Measurements from ENCODE around the gene SLC4A3.

Gene SLC4A3

GRCh38 chr2:219618733-219619122 is 8.7 kb upstream of the SLC4A3 start:
- no peak overlapping the region for H3K4me3 ChIP-seq (ENCODE audit: low read depth, low read length)
- TF ChIP-seq, protein P1, sequence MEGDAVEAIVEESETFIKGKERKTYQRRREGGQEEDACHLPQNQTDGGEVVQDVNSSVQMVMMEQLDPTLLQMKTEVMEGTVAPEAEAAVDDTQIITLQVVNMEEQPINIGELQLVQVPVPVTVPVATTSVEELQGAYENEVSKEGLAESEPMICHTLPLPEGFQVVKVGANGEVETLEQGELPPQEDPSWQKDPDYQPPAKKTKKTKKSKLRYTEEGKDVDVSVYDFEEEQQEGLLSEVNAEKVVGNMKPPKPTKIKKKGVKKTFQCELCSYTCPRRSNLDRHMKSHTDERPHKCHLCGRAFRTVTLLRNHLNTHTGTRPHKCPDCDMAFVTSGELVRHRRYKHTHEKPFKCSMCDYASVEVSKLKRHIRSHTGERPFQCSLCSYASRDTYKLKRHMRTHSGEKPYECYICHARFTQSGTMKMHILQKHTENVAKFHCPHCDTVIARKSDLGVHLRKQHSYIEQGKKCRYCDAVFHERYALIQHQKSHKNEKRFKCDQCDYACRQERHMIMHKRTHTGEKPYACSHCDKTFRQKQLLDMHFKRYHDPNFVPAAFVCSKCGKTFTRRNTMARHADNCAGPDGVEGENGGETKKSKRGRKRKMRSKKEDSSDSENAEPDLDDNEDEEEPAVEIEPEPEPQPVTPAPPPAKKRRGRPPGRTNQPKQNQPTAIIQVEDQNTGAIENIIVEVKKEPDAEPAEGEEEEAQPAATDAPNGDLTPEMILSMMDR (IDR thresholded peaks at IDR 0.05; ENCODE audit: borderline replicate concordance, insufficient read depth, low read depth, low read length), result no peak

DNA sequence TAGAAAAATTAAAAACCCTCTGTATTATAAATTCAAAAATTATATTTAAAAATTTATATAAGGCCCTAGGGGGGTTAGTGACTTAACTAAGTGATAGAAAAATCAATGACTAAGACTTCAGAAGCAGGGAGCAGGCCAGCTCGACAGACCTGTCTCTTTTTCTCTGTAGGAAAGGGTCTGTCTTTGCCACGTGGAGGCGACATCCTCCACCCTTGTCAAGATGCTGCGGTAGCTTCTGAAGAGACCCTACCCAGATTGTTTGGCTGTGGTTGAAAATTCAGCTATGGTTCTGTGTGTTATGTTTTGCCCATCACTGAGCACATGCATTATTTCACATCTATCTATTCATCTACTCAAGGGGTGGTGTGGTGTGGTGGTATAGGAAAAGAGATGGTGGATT is 8.2 kb upstream of the SLC4A3 start:
- TF ChIP-seq, protein P1 (IDR thresholded peaks at IDR 0.05; ENCODE audit: borderline replicate concordance, insufficient read depth, low read depth, low read length), result no peak
- H3K4me3 ChIP-seq (ENCODE audit: low read depth, low read length), result no peak overlapping the region

DNA sequence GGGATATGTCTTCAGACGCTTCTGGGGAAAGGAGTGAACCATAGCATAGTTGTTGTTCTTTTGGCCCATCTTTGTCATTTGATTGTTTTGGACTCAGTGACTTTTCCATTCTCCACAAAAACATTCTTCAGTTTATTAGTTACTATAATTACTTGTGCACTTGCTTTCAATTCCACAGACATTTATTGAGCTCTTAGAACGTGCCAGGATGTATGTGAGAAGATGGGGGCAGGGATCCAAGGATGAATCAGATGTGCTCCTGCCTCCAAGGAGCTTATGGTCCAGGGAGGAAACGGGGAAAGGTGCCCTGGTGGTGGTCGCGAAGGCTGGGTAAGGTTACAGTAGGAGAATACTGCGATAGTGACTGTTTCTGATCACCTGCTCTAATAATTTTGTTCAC is 6.9 kb upstream of the SLC4A3 start:
- TF ChIP-seq, protein P1 (IDR thresholded peaks at IDR 0.05; ENCODE audit: borderline replicate concordance, insufficient read depth, low read depth, low read length), result no peak
- no peak overlapping the region for H3K4me3 ChIP-seq (ENCODE audit: low read depth, low read length)

DNA sequence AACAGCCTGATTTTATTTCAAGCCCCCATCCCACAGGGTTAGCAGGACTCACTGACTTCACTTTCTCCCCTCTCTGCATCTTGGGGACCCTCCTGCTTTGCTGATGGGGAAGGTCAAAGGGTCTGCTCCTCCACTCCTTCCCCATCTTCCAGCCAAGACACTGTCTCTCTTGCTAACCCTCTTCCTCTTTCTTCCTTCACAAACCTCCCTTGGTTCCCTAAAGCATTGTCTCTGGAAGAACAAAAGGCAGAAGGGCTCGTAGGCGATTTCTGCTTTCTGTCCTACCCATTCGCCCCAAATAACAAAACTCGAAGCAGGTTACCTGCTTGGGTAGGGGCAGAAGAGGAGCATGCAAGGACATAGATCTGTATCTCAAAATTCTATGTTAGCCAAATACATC is 5.5 kb upstream of the SLC4A3 start:
- TF ChIP-seq, protein P1 (IDR thresholded peaks at IDR 0.05; ENCODE audit: borderline replicate concordance, insufficient read depth, low read depth, low read length), result no peak
- H3K4me3 ChIP-seq (ENCODE audit: low read depth, low read length), result no peak overlapping the region

DNA sequence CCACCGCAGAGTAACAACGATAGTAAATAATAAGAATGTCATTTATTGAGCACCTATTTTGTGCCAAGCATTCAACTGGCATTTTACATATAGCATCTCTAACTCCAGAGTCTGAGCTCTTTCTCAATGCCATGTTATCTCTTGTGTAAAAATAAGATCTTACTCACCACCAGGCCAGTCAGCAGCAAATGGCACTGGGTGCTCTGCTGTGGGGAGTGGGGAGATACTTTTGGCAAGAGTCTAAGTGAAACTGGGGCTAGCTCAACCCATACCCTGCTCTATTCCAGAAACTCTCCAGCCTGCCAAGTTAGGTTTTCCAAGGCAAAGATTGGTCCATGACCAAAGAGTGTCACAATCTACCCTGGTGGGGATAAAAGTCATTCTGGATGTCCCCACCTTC is 5.0 kb upstream of the SLC4A3 start:
- no peak overlapping the region for H3K4me3 ChIP-seq (ENCODE audit: low read depth, low read length)
- TF ChIP-seq, protein P1 (IDR thresholded peaks at IDR 0.05; ENCODE audit: borderline replicate concordance, insufficient read depth, low read depth, low read length), result no peak

- TF ChIP-seq, protein P1 (IDR thresholded peaks at IDR 0.05; ENCODE audit: borderline replicate concordance, insufficient read depth, low read depth, low read length), result no peak
These were observed 2.9 kb upstream of the SLC4A3 start for GRCh38 chr2:219624565-219624964.

DNA sequence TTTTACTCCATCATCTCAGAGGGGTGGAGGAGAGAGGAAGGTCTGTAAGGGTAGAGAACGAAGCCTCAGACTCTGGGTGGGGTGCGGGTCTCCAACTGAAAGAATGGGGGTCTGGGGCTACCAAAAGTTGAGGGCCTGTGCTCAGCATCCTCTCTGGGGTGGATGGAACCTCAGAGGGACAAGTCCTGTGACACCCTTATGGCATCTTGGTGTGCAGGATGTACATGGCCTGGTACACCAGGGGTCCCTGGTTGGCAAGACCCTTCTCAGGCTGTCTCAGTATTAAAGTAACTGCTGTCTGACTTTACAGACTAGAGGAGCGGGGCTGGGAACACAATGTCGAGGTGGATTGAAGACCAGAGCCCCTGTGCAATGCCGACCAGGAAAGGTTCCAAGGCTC is 2.3 kb upstream of the SLC4A3 start:
- TF ChIP-seq, protein P1 (IDR thresholded peaks at IDR 0.05; ENCODE audit: borderline replicate concordance, insufficient read depth, low read depth, low read length), result no peak

More at GRCh38 chr2:219624565-219624964, 2.9 kb upstream of the SLC4A3 start:
- no peak overlapping the region for H3K4me3 ChIP-seq (ENCODE audit: low read depth, low read length)

More for the DNA sequence above, 2.3 kb upstream of the SLC4A3 start:
- no peak overlapping the region for H3K4me3 ChIP-seq (ENCODE audit: low read depth, low read length)

Data from GM12875 (cell line).